Stimulated activated CD8-positive, alpha-beta memory T cell treated with anti-CD3 and anti-CD28 coated beads, Interleukin-7, amount 100 ng/mL, for 1 hour (primary cell): ENCODE measurements around the gene DUSP16.
"Not testable (repeated sequence)": the region's sequence is repeated elsewhere in the genome, so short reads cannot be mapped to it uniquely, and the experiment has no call there.

Experiments used
- DNase-seq, 2 donors: peaks; one replicate each; pipeline ENCODE4 v3.0.0-alpha.2; 2020; ENCODE audit warnings: low read depth in 2 of 2

Gene DUSP16

GRCh38 chr12:12562585-12563261 is at the start of gene DUSP16:
TSS of gene DUSP16 (minus strand) at chr12:12562863. CDS start at chr12:12521098, 41,765 bp downstream.
- DNase-seq: peak; percentile 38 to 41

GRCh38 chr12:12612358-12612757 is 49.7 kb upstream of the DUSP16 start:
- no peak for DNase-seq

GRCh38 chr12:12611512-12612306 is 49.0 kb upstream of the DUSP16 start, which contains the start of gene CREBL2:
TSS of gene CREBL2 (plus strand) at chr12:12611876. CDS start at chr12:12612173, 297 bp downstream.
- DNase-seq: peak; percentile 60 to 61

GRCh38 chr12:12610711-12611110 is 48.0 kb upstream of the DUSP16 start:
- DNase-seq: no peak

GRCh38 chr12:12609692-12610091 is 47.0 kb upstream of the DUSP16 start:
- DNase-seq: no peak

GRCh38 chr12:12608557-12608957 is 45.9 kb upstream of the DUSP16 start:
- no peak for DNase-seq

GRCh38 chr12:12606781-12607589 is 44.3 kb upstream of the DUSP16 start:
- DNase-seq: no peak

- DNase-seq: no peak
Measured at GRCh38 chr12:12604740-12605139, 42.1 kb upstream of the DUSP16 start.

- no peak for DNase-seq
Measured at GRCh38 chr12:12600659-12601058, 38.0 kb upstream of the DUSP16 start.

GRCh38 chr12:12599750-12600643 is 37.3 kb upstream of the DUSP16 start:
- no peak for DNase-seq

GRCh38 chr12:12598864-12599263 is 36.2 kb upstream of the DUSP16 start:
- no peak for DNase-seq

GRCh38 chr12:12596598-12596997 is 33.9 kb upstream of the DUSP16 start:
- not testable (repeated sequence) for DNase-seq

GRCh38 chr12:12595929-12596328 is 33.3 kb upstream of the DUSP16 start:
- DNase-seq: not testable (repeated sequence)

GRCh38 chr12:12592930-12593329 is 30.3 kb upstream of the DUSP16 start:
- no peak for DNase-seq

GRCh38 chr12:12590961-12591360 is 28.3 kb upstream of the DUSP16 start:
- DNase-seq: no peak

- not testable (repeated sequence) for DNase-seq
Measured at GRCh38 chr12:12588436-12588835, 25.8 kb upstream of the DUSP16 start.

- DNase-seq: no peak
Measured at GRCh38 chr12:12587878-12588277, 25.2 kb upstream of the DUSP16 start.

- no peak for DNase-seq
Measured at GRCh38 chr12:12586879-12587675, 24.4 kb upstream of the DUSP16 start.

- DNase-seq: no peak
Measured at GRCh38 chr12:12585115-12585863, 22.6 kb upstream of the DUSP16 start.
